HTR-8/SVneo (cell line): ENCODE data around the gene PCNA.
A peak's percentile ranks its signal among the peaks of the same experiment; 100 is the strongest.
"Not testable (repeated sequence)": the region's sequence is repeated elsewhere in the genome, so short reads cannot be mapped to it uniquely, and the experiment has no call there.

Experiments
- DNase-seq: peaks from one replicate; pipeline ENCODE4 v3.0.0; 2011; ENCODE audit warnings: low spot score, mixed read lengths; ENCODE audit not compliant: insufficient read length
- FAIRE-seq: peaks from 2 replicates; lab custom pipeline; 2011; peaks lifted over from hg19 to GRCh38; lab: Jason Lieb, UNC

PCNA gene

GRCh38 chr20:5104479-5104878, 15.3 kb downstream of the PCNA start:
- no peak for FAIRE-seq
- no peak for DNase-seq

GRCh38 chr20:5100684-5101347, 18.9 kb downstream of the PCNA start:
- FAIRE-seq, result no peak
- peak; percentile 54 for DNase-seq

- not testable (repeated sequence) for DNase-seq, FAIRE-seq
These were observed 19.8 kb downstream of the PCNA start for GRCh38 chr20:5099909-5100308.

- DNase-seq, FAIRE-seq: not testable (repeated sequence)
These were observed 20.7 kb downstream of the PCNA start for GRCh38 chr20:5099009-5099408.

- FAIRE-seq (no peak), DNase-seq (no peak)
These were observed 23.3 kb downstream of the PCNA start for GRCh38 chr20:5096463-5096862.

- FAIRE-seq, result no peak
- DNase-seq, result no peak
These were observed 23.8 kb downstream of the PCNA start for GRCh38 chr20:5095931-5096330.

- DNase-seq, result no peak
- no peak for FAIRE-seq
These were observed 24.3 kb downstream of the PCNA start for GRCh38 chr20:5095454-5095853.

- DNase-seq (no peak), FAIRE-seq (no peak)
These were observed 26.9 kb downstream of the PCNA start for GRCh38 chr20:5092765-5093339.

GRCh38 chr20:5091902-5092301, 27.9 kb downstream of the PCNA start:
- FAIRE-seq (no peak), DNase-seq (no peak)

- no peak for FAIRE-seq
- no peak for DNase-seq
These were observed 29.6 kb downstream of the PCNA start for GRCh38 chr20:5090191-5090590.

GRCh38 chr20:5088688-5089087, 31.1 kb downstream of the PCNA start:
- DNase-seq (no peak), FAIRE-seq (no peak)

GRCh38 chr20:5085380-5085779, 34.4 kb downstream of the PCNA start:
- FAIRE-seq, result no peak
- DNase-seq, result no peak

- no peak for FAIRE-seq
- no peak for DNase-seq
These were observed 39.3 kb downstream of the PCNA start for GRCh38 chr20:5080384-5080877.

- FAIRE-seq (no peak), DNase-seq (no peak)
These were observed 41.3 kb downstream of the PCNA start for GRCh38 chr20:5078399-5078958.

GRCh38 chr20:5077761-5078387, 41.9 kb downstream of the PCNA start:
- FAIRE-seq (no peak), DNase-seq (no peak)

GRCh38 chr20:5076913-5077312, 42.8 kb downstream of the PCNA start:
- DNase-seq, FAIRE-seq: not testable (repeated sequence)

GRCh38 chr20:5074232-5074674, 45.5 kb downstream of the PCNA start:
- FAIRE-seq, result no peak
- no peak for DNase-seq

- DNase-seq (no peak), FAIRE-seq (no peak)
These were observed 46.0 kb downstream of the PCNA start for GRCh38 chr20:5073660-5074231.

GRCh38 chr20:5072756-5073659, 46.8 kb downstream of the PCNA start:
- FAIRE-seq (no peak), DNase-seq (peak; percentile 55)

- not testable (repeated sequence) for FAIRE-seq, DNase-seq
These were observed 47.8 kb downstream of the PCNA start for GRCh38 chr20:5071942-5072341.
